Activated CD4-positive, alpha-beta T cell treated with anti-CD3 and anti-CD28 coated beads, Interleukin-2, Interleukin-4, amounts not matched to agents 100 ng/mL and 50 ng/mL, durations not matched to agents 16 hours and 8 hours (primary cell): ENCODE measurements around the gene ZKSCAN1.

Experiments
- DNase-seq: peaks from one replicate; pipeline ENCODE4 v3.0.0-alpha.2; 2020; ENCODE audit warnings: low spot score

The ZKSCAN1 gene

GRCh38 chr7:100038326-100038725, 22.9 kb downstream of the ZKSCAN1 start:
- DNase-seq, result no peak

GRCh38 chr7:100040575-100040974, 25.2 kb downstream of the ZKSCAN1 start:
- no peak for DNase-seq

GRCh38 chr7:100044718-100045117, 29.3 kb downstream of the ZKSCAN1 start:
- peak; percentile 11 for DNase-seq

GRCh38 chr7:100048680-100049079, 33.3 kb downstream of the ZKSCAN1 start:
- no peak for DNase-seq

GRCh38 chr7:100049441-100050291, 34.3 kb downstream of the ZKSCAN1 start, which contains the start of gene ZSCAN21:
Gene ZSCAN21 (plus strand): TSS chr7:100049774. CDS start chr7:100057007, 7,233 bp downstream.
- peak; percentile 75 for DNase-seq

GRCh38 chr7:100051611-100052010, 36.2 kb downstream of the ZKSCAN1 start:
- DNase-seq, result no peak

- peak; percentile 36 for DNase-seq
These were observed 37.8 kb downstream of the ZKSCAN1 start for GRCh38 chr7:100053215-100053614.

- no peak for DNase-seq
These were observed 41.6 kb downstream of the ZKSCAN1 start for GRCh38 chr7:100057006-100057405.

GRCh38 chr7:100059251-100059739, 43.9 kb downstream of the ZKSCAN1 start:
- no peak for DNase-seq

- DNase-seq, result no peak
These were observed 46.3 kb downstream of the ZKSCAN1 start for GRCh38 chr7:100061518-100062193.

- DNase-seq, result no peak
These were observed 48.0 kb downstream of the ZKSCAN1 start for GRCh38 chr7:100063376-100063775.

- no peak for DNase-seq
These were observed 48.8 kb downstream of the ZKSCAN1 start for GRCh38 chr7:100064162-100064561.

GRCh38 chr7:100065452-100066186, 50.2 kb downstream of the ZKSCAN1 start:
- no peak for DNase-seq

GRCh38 chr7:100066953-100067352, 51.6 kb downstream of the ZKSCAN1 start:
- no peak for DNase-seq

- no peak for DNase-seq
These were observed 54.6 kb downstream of the ZKSCAN1 start for GRCh38 chr7:100069991-100070390.

GRCh38 chr7:100071018-100071723, 55.8 kb downstream of the ZKSCAN1 start:
- no peak for DNase-seq

GRCh38 chr7:100072462-100072861, 57.1 kb downstream of the ZKSCAN1 start:
- no peak for DNase-seq

- DNase-seq, result no peak
These were observed 59.4 kb downstream of the ZKSCAN1 start for GRCh38 chr7:100074841-100075240.

- DNase-seq, result no peak
These were observed 60.0 kb downstream of the ZKSCAN1 start for GRCh38 chr7:100075418-100075817.

- DNase-seq, result no peak
These were observed 61.8 kb downstream of the ZKSCAN1 start for GRCh38 chr7:100077205-100077604.

- no peak for DNase-seq
These were observed 63.7 kb downstream of the ZKSCAN1 start for GRCh38 chr7:100079024-100079560.
